GM12865 (cell line): ENCODE results near the gene HPN.

Experiments used
- DNase-seq: peaks from one replicate; pipeline ENCODE4 v3.0.0; 2010; ENCODE audit warnings: low read depth
- H3K4me3 ChIP-seq: 2 replicates; pipeline ENCODE4 v1.5.1; 2011; ENCODE audit warnings: mild to moderate bottlenecking, low read depth, low read length, control low read depth
- TF ChIP-seq, protein P1 (sequence below): IDR thresholded peaks from 2 replicates; pipeline ENCODE4 v1.5.1; 2011; ENCODE audit warnings: low read length, control low read depth, low read depth, inconsistent platforms; ENCODE audit not compliant: insufficient read depth; ENCODE audit errors: missing control alignments

The HPN gene

DNA sequence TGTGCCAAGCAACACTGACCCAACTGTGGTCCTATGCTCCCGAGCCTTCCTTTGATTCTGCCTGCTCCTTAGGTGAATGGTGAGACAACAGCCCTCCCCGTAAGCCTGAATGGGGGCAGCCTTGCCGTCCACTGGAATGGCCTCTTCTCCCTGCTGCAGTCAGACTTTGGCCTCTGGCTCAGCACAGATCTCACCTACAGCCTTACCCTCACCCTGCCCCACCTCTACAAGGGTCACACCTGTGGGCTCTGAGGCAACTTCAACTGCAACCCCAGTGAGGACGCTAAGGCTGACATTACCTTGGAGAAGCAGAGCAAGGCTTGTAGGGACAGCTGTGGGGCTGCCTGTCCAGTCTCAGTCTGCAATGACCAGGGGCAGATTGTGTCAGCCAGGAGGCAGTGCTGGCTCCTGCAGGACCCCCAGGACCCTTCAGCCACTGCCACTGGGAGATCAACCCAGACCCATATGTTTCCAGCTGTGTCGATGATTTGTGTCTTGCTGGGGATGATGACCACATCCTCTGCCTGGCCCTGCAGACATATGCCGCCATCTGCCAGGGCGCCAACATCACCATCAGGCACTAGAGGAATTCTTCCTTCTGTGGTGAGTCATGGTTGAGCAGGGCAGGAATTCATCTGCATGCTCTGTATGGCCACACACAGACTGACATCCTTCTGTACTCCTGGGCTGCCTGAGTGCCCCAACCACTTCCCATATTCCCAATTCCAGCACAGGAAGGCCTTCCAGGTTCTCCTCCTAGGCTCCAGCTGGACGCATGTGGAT lies 46.8 kb downstream of the HPN start:
- H3K4me3 ChIP-seq: no peak overlapping the region
- DNase-seq: no peak
- TF ChIP-seq, protein P1, sequence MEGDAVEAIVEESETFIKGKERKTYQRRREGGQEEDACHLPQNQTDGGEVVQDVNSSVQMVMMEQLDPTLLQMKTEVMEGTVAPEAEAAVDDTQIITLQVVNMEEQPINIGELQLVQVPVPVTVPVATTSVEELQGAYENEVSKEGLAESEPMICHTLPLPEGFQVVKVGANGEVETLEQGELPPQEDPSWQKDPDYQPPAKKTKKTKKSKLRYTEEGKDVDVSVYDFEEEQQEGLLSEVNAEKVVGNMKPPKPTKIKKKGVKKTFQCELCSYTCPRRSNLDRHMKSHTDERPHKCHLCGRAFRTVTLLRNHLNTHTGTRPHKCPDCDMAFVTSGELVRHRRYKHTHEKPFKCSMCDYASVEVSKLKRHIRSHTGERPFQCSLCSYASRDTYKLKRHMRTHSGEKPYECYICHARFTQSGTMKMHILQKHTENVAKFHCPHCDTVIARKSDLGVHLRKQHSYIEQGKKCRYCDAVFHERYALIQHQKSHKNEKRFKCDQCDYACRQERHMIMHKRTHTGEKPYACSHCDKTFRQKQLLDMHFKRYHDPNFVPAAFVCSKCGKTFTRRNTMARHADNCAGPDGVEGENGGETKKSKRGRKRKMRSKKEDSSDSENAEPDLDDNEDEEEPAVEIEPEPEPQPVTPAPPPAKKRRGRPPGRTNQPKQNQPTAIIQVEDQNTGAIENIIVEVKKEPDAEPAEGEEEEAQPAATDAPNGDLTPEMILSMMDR: no peak

DNA sequence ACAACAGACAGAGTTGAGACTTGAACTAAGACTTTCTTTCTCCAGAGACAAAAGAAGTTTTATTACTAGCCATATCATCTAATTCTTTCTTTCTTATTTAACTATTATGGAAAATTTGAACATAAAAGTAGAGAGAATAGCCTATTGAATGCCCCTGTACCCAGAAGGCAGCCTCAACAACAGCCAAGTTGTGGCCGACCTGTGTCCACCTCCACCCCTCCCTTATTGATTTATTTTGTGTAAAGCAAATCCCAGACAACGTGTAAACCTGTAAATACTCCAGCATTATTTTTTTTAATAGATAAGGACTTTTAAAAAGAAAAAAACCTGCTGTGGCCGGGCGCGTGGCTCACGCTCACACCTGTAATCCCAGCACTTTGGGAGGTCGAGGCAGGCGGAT lies 48.0 kb downstream of the HPN start:
- H3K4me3 ChIP-seq: no peak overlapping the region
- TF ChIP-seq, protein P1: no peak
- no peak for DNase-seq

DNA sequence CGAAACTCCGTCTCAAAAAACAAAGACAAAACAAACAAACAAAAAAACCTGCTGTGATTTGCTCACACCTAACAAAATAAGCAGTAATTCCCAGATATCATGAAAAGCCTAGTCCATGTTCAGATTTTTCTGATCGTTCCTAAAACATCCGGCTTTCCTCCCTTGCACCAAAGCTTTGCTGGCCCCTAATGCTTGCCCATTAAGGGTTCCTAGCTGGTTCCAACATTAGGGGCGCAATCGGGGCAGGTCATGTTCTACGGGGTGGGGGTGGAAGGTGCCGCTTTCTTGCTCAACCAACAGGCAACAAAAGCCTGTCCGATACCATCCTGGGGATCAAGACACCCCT lies 48.6 kb downstream of the HPN start:
- no peak for DNase-seq
- TF ChIP-seq, protein P1: no peak
- H3K4me3 ChIP-seq: no peak overlapping the region

DNA sequence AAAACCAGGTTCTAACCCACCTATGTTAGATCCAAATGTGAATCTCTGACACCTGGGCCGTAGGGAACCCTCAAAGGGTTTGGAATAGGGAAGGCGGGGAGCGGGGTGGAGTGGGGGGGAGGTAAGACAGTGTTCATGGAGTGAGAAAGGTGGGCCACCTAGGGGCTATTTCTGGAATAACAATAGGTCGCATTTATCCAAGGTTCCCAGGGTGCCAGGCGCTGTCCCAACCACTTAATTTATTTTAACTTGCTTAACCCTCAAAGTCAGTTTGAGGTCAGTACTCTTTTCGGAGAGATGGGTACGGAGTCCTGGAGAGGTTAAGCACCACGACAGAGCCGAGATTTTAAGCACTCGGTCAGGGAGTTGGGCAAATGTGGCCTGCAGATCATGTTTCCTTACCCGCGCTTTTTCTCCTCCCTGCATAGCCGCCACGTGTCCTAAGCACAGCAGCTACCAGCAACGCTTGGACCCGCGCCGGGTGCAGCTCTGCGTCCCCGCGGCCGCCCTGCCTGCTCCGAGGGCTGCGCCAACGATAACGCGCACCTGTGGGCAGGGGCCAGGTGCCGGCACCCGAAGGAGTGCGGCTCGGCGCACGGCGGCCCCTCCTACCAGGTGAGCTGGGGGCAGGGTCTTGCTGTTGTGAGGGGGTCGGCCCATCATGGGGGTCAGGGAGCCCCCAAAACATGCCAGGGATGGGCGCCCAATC lies 49.1 kb downstream of the HPN start:
- DNase-seq: peak; percentile 58
- no peak overlapping the region for H3K4me3 ChIP-seq
- TF ChIP-seq, protein P1: peak; percentile 57

DNA sequence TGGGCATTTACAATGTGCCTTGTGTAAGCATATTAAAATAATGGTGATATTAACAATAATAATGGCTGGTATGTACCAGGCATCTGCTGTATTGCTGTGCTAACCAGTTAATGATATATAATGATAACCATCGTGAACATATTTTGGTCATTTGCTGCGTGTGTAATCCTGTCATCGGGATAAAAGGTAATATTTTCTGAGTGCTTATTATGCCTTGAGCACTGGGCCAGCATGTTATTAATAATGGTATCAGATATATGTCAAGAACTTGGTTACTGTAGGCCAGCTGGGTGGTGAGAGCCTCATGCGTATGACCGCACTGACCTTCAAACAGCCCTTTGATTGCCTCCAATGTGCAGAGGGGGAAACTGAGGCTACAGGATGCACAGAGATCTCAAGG lies 51.9 kb downstream of the HPN start:
- no peak overlapping the region for H3K4me3 ChIP-seq
- TF ChIP-seq, protein P1: no peak
- DNase-seq: no peak

DNA sequence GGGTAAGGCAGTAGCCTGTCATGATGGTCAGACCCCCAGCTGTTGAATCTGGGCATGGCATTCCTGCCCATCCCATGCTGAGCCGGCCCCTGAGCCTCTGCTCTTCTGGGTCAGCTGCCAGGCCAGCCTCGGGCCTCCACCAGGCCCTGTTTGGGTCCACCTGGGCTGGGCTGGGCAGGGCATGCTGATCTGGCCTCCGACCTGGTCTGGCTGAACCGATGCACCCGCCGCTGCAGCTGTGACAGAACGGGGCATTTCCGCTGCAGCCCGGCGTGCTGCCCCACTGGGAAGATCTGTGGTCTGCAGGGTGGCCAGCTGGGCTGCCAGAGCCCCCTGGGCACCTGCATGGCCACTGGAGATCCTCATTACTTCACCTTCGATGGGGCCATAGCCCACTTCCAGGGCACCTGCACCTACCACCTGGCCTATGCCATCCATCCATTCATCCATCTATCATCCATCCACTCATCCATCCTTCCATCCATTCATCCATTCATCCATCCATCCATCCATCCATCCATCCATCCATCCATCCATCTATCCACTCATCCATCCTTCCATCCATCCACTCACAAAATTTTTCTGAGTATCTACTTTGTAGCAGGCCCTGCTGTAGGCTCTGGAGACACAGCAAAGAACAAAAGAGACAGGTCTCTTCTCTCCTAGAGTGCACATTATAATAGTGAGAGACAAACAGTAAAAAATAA lies 52.6 kb downstream of the HPN start:
- H3K4me3 ChIP-seq: no peak overlapping the region
- DNase-seq: no peak
- TF ChIP-seq, protein P1: no peak
